Measurements from ENCODE around the gene RBFOX2. TPM values are rescaled to one million over a fixed set of nuclear protein-coding genes. Genes with fewer than 3 reads are reported as not detected.

The RBFOX2 gene
- total and polyA plus RNA-seq, 11 donors: 31.0 to 102 (median 84.0) TPM

GRCh38 chr22:36017651-36018091 is 11.0 kb downstream of the RBFOX2 start:
- H3K4me3 ChIP-seq: no peak overlapping the region
- H3K27me3 ChIP-seq: no peaks in the 10 kb centered on the region
- 61 to 68% (median 64%) methylated on average over 3 of the region's 3 CpGs for WGBS, 4 donors
- intact Hi-C loops (cut with DNase I): no loop called here
- H3K27ac ChIP-seq: peak overlapping the region in 2 of 12 donors; percentile 0 to 14
- DNase-seq (no peak), ATAC-seq (no peak)
- TF ChIP-seq POLR2A (IDR thresholded peaks at IDR 0.05): no peak
- no peak for TF ChIP-seq CTCF (IDR thresholded peaks at IDR 0.05)
- peaks cover 0 to 58% (median 48%) of the 10 kb centered on the region in 12 donors for H3K4me1 ChIP-seq
- peaks cover 0 to 3% (median 0%) of the 10 kb centered on the region in 12 donors for H3K9me3 ChIP-seq
- H3K36me3 ChIP-seq: no peaks in the 10 kb centered on the region

GRCh38 chr22:36016684-36017083 is 11.9 kb downstream of the RBFOX2 start:
- Histone ChIP-seq H3K27me3 (no peaks in the 10 kb centered on the region), H3K4me1 (peaks cover 0 to 49% (median 39%) of the 10 kb centered on the region in 12 donors), H3K27ac (peak overlapping the region in 7 of 12 donors; percentile 3 to 48 (median 19)), H3K36me3 (no peaks in the 10 kb centered on the region), H3K4me3 (no peak overlapping the region), H3K9me3 (peaks cover 0 to 3% (median 0%) of the 10 kb centered on the region in 12 donors)
- TF ChIP-seq POLR2A (IDR thresholded peaks at IDR 0.05) (no peak), CTCF (IDR thresholded peaks at IDR 0.05) (no peak)
- WGBS, 4 donors: 36 to 45% (median 37%) methylated on average over 2 of the region's 2 CpGs
- DNase-seq: no peak
- intact Hi-C loops (cut with DNase I): no loop called here
- peak in 2 of 4 donors; percentile 24 to 26 for ATAC-seq

- DNase-seq (no peak), ATAC-seq (peak in 2 of 4 donors; percentile 34 to 45)
- Histone ChIP-seq H3K9me3 (peaks cover 0 to 2% (median 0%) of the 10 kb centered on the region in 12 donors), H3K27ac (peak overlapping the region in 7 of 12 donors; percentile 3 to 48 (median 19)), H3K4me3 (peak overlapping the region in 1 of 12 donors; percentile 6), H3K4me1 (peaks cover 0 to 53% (median 37%) of the 10 kb centered on the region in 12 donors), H3K36me3 (no peaks in the 10 kb centered on the region), H3K27me3 (no peaks in the 10 kb centered on the region)
- intact Hi-C loops (cut with DNase I): no loop called here
- WGBS, 4 donors: 48 to 70% (median 60%) methylated on average over 2 of the region's 2 CpGs
- TF ChIP-seq POLR2A (IDR thresholded peaks at IDR 0.05) (no peak), CTCF (IDR thresholded peaks at IDR 0.05) (no peak)
Measured at GRCh38 chr22:36015811-36016529, 12.7 kb downstream of the RBFOX2 start.

GRCh38 chr22:36015155-36015810 is 13.3 kb downstream of the RBFOX2 start:
- DNase-seq (no peak), ATAC-seq (no peak)
- Histone ChIP-seq H3K4me3 (peak overlapping the region in 1 of 12 donors; percentile 6), H3K4me1 (peaks cover 0 to 60% (median 40%) of the 10 kb centered on the region in 12 donors), H3K27ac (peak overlapping the region in 7 of 12 donors; percentile 3 to 48 (median 19)), H3K9me3 (no peaks in the 10 kb centered on the region), H3K36me3 (no peaks in the 10 kb centered on the region), H3K27me3 (no peaks in the 10 kb centered on the region)
- TF ChIP-seq POLR2A (IDR thresholded peaks at IDR 0.05): no peak
- no peak for TF ChIP-seq CTCF (IDR thresholded peaks at IDR 0.05)
- 70 to 74% (median 73%) methylated on average over 4 of the region's 4 CpGs for WGBS, 4 donors
- intact Hi-C loops (cut with DNase I): no loop called here
